Measurements from ENCODE around the gene POC5. TPM values are rescaled to one million over a fixed set of nuclear protein-coding genes. Genes with fewer than 3 reads are reported as not detected.

The POC5 gene
- total RNA-seq, 1 experiment from 2014 or later = 14.8 TPM

- ATAC-seq = no peak
- RAD21 ChIA-PET (ENCODE audit: low non-redundant PET in 1 of 2, low total read pairs in 2 of 2, uncharacterized antibody in 2 of 2, unreplicated experiment in 2 of 2) = no interaction called here
Observed at GRCh38 chr5:75686480-75686879, 30.8 kb downstream of the POC5 start.

GRCh38 chr5:75685141-75685540 is 32.1 kb downstream of the POC5 start:
- no peak overlapping the region for H3K4me2 ChIP-seq (ENCODE audit: low read length)
- BruUV-seq (replicated peaks) = no TSS peak

More at GRCh38 chr5:75686480-75686879, 30.8 kb downstream of the POC5 start:
- intact Hi-C loops (cut with micrococcal nuclease) = loop anchor here (10.0 kb wide), 1 partner anchor 312 kb away; no protein-coding TSS in a partner anchor
- no peaks in the 10 kb centered on the region for H3K79me2 ChIP-seq (ENCODE audit: insufficient read depth, low read length)
- H3K4me2 ChIP-seq (ENCODE audit: low read length) = no peak overlapping the region
- no TSS peak for BruUV-seq (replicated peaks)
- H3K9ac ChIP-seq (ENCODE audit: low read length) = no peak overlapping the region
- no peak for TF ChIP-seq POLR2AphosphoS5 (IDR thresholded peaks at IDR 0.05; ENCODE audit: low read depth, low read length)
- no peak for TF ChIP-seq EZH2phosphoT487 (IDR thresholded peaks at IDR 0.05; ENCODE audit: borderline replicate concordance)
- H3K27me3 ChIP-seq (ENCODE audit: insufficient read depth, low read length) = no peaks in the 10 kb centered on the region
- no peak overlapping the region for H3K4me3 ChIP-seq (replicated peaks in 1 of 2; ENCODE audit: low read depth in 1 of 2, low read length in 2 of 2)
- H3K9me2 ChIP-seq (ENCODE audit: insufficient read depth) = no peaks in the 10 kb centered on the region
- peaks cover 10 to 16% of the 10 kb centered on the region in 2 experiments; a peak in 3 of 4 replicates for H3K36me3 ChIP-seq (ENCODE audit: control insufficient read depth in 1 of 2, insufficient read depth in 2 of 2, low read length in 2 of 2)
- H3K27ac ChIP-seq (ENCODE audit: low read depth, low read length) = no peak overlapping the region
- DNase-seq (ENCODE audit: low read depth, low spot score) = no peak
- ChIA-PET CTCF (no interaction called here), POLR2A (no interaction called here)
- H3K4me1 ChIP-seq (ENCODE audit: control insufficient read depth in 1 of 2, insufficient read depth in 2 of 2, low read length in 2 of 2) = no peaks in the 10 kb centered on the region
- H4K20me1 ChIP-seq (ENCODE audit: insufficient read depth) = no peaks in the 10 kb centered on the region
- no peak overlapping the region for H2AFZ ChIP-seq (ENCODE audit: low read depth, low read length, poor library complexity, severe bottlenecking)
- no peaks in the 10 kb centered on the region for H3K9me3 ChIP-seq (ENCODE audit: control insufficient read depth in 1 of 2, insufficient read depth in 1 of 2, low read depth in 1 of 2, low read length in 2 of 2)

More at GRCh38 chr5:75685141-75685540, 32.1 kb downstream of the POC5 start:
- H3K36me3 ChIP-seq (ENCODE audit: control insufficient read depth in 1 of 2, insufficient read depth in 2 of 2, low read length in 2 of 2) = peaks cover 10 to 18% of the 10 kb centered on the region in 2 experiments; a peak in 3 of 4 replicates
- DNase-seq (ENCODE audit: low read depth, low spot score) (no peak), ATAC-seq (no peak)
- no peaks in the 10 kb centered on the region for H3K9me2 ChIP-seq (ENCODE audit: insufficient read depth)
- H3K27me3 ChIP-seq (ENCODE audit: insufficient read depth, low read length) = no peaks in the 10 kb centered on the region
- no peak overlapping the region for H2AFZ ChIP-seq (ENCODE audit: low read depth, low read length, poor library complexity, severe bottlenecking)
- no peak overlapping the region for H3K4me3 ChIP-seq (replicated peaks in 1 of 2; ENCODE audit: low read depth in 1 of 2, low read length in 2 of 2)
- ChIA-PET RAD21 (ENCODE audit: low non-redundant PET in 1 of 2, low total read pairs in 2 of 2, uncharacterized antibody in 2 of 2, unreplicated experiment in 2 of 2) (no interaction called here), CTCF (no interaction called here), POLR2A (no interaction called here)
- H3K9me3 ChIP-seq (ENCODE audit: control insufficient read depth in 1 of 2, insufficient read depth in 1 of 2, low read depth in 1 of 2, low read length in 2 of 2) = no peaks in the 10 kb centered on the region
- no peak overlapping the region for H3K27ac ChIP-seq (ENCODE audit: low read depth, low read length)
- H3K4me1 ChIP-seq (ENCODE audit: control insufficient read depth in 1 of 2, insufficient read depth in 2 of 2, low read length in 2 of 2) = no peaks in the 10 kb centered on the region; a peak in 1 of 4 replicates
- intact Hi-C loops (cut with micrococcal nuclease) = loop anchor here (10.0 kb wide), 1 partner anchor 310 kb away; no protein-coding TSS in a partner anchor
- H4K20me1 ChIP-seq (ENCODE audit: insufficient read depth) = no peaks in the 10 kb centered on the region
- no peaks in the 10 kb centered on the region for H3K79me2 ChIP-seq (ENCODE audit: insufficient read depth, low read length)
- TF ChIP-seq FOSL1 (IDR thresholded peaks at IDR 0.05; ENCODE audit: low read depth) (no peak), SIN3A (IDR thresholded peaks at IDR 0.05; ENCODE audit: low read depth) (no peak), EGR1 (IDR thresholded peaks at IDR 0.05; ENCODE audit: low read depth) (no peak), TCF7L2 (IDR thresholded peaks at IDR 0.05; ENCODE audit: borderline replicate concordance, extremely low read depth, insufficient read depth, insufficient read length) (no peak)
- H3K9ac ChIP-seq (ENCODE audit: low read length) = no peak overlapping the region
